Ovary (tissue), 9 donors: ENCODE results near the gene UST. TPM values are rescaled to one million over a fixed set of nuclear protein-coding genes. Genes with fewer than 3 reads are reported as not detected.

Experiments used
- DNase-seq, 5 donors: peaks; one replicate each; pipeline ENCODE4 v3.0.0-alpha.2; 2019 to 2020
- H3K27ac ChIP-seq, 2 donors: fragments of 200-600 bp; one replicate each; pipeline versions ENCODE4 v1.5.1 to v1.8.0; 2019 to 2022
- H3K27me3 ChIP-seq: fragments of 200-600 bp; one replicate; pipeline ENCODE4 v1.8.0; 2022
- H3K36me3 ChIP-seq: fragments of 200-600 bp; sonication (generic); one replicate; pipeline ENCODE4 v1.5.1; 2019
- H3K4me1 ChIP-seq: one replicate; pipeline ENCODE4 v1.8.1; 2013; ENCODE audit warnings: mild to moderate bottlenecking, moderate library complexity; ENCODE audit not compliant: insufficient read depth
- H3K4me3 ChIP-seq: fragments of 200-600 bp; sonication (generic); one replicate; pipeline ENCODE4 v1.5.1; 2017
- H3K9me3 ChIP-seq, 2 donors: fragments of 200-600 bp in 1 of 2; sonication (generic) in 1 of 2; one replicate each; pipeline versions ENCODE4 v1.5.1 to v1.8.1; 2013 to 2019; ENCODE audit warnings: mild to moderate bottlenecking in 1 of 2, moderate library complexity in 1 of 2
- EP300 ChIP-seq: sonication (generic); formaldehyde crosslinking; IDR thresholded peaks from one replicate; pipeline ENCODE4 v1.6.1; 2017; ENCODE audit warnings: antibody characterized with exemption
- POLR2A ChIP-seq: fragments of 450-650 bp; IDR thresholded peaks from one replicate; pipeline ENCODE4 v1.6.1; 2017; ENCODE audit warnings: antibody characterized with exemption, mild to moderate bottlenecking, moderate library complexity
- WGBS, 3 donors: extraction: QIAGEN DNeasy Blood & Tissue Kit in 1 of 3; methylation state at CpG; one replicate each; pipeline versions ENCODE4 v1.1.5 to v1.1.7; 2013 to 2017; 5-methylcytosine and 5-hydroxymethylcytosine counted together
- intact Hi-C, 4 donors: fragments of 100-400 bp; cut with DNase I; formaldehyde crosslinking; loops; one replicate each; pipeline versions ENCODE4 v1.11.0 to v1.15.1; 2022 to 2023
- polyA plus RNA-seq, 2 donors: library from polyadenylated mRNA; stranded (reverse); fragments of 200-250 nt in 1 of 2; fragments of 350-450 nt in 1 of 2; fragmentation: Illumina TruSeq in 1 of 2; extraction: RNeasy Lipid Tissue Mini Kit (QIAGEN cat#74804) in 1 of 2; gene quantifications; one replicate each; pipeline ENCODE4 v1.2.3, GENCODE V29; 2013 to 2014
- total RNA-seq, 7 donors: library from RNA; depleted of rRNA in 2 of 7; stranded (reverse); fragments of >200 nt in 2 of 7; fragmentation: NEBNext Ultra II Directional in 3 of 7; extraction: Animal tissue kit (Norgen Biotek cat#: 25700) in 3 of 7; gene quantifications; one replicate each; pipeline versions ENCODE4 v1.1.0 to v1.2.4, GENCODE V29; 2016 to 2023
- TF ChIP-seq, protein P1 (sequence below), 3 donors: fragments of 450-650 bp in 2 of 3; fragments of 200-600 bp in 1 of 3; IDR thresholded peaks; one replicate each; pipeline versions ENCODE4 v1.5.1 to v1.8.0; 2016 to 2022; ENCODE audit warnings: antibody characterized with exemption in 3 of 3, mild to moderate bottlenecking in 1 of 3
- donor health status: DM: no; HTN: no; CAD: no; lungs with moderate emphysema.
- donor health status: DM: no; HTN: no; CAD: no.
- donor health status: Bipolar disorder and iron deficiency.
- donor health status: DM: yes; HTN: yes; CAD: no.
- donor health status: DM: no; HTN: no; CAD: no.
- donor health status: DM: yes; HTN: yes; CAD: no.

The UST gene
- total and polyA plus RNA-seq, 9 donors, result 11.8 to 20.1 (median 16.5) TPM

DNA sequence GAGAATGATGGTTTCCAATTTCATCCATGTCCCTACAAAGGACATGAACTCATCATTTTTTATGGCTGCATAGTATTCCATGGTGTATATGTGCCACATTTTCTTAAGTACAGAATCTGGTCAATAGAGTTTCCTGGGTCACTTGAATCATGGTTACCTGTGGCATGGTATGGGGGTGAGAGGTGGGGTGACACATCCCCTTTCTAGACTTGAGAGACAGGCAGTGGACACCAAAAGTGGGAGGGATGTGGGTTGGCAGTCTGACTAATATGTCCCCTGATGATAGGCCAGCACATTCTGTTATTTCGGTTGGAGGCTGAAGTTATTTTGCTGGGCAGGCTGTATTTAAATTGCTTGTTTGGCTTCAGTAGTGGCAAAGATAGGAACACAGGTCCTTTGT is 78.1 kb downstream of the UST start:
- no peak overlapping the region for H3K4me3 ChIP-seq
- no peaks in the 10 kb centered on the region for H3K4me1 ChIP-seq
- no peaks in the 10 kb centered on the region for H3K36me3 ChIP-seq
- H3K27ac ChIP-seq, result no peak overlapping the region
- TF ChIP-seq POLR2A (no peak), EP300 (no peak)
- TF ChIP-seq, protein P1, sequence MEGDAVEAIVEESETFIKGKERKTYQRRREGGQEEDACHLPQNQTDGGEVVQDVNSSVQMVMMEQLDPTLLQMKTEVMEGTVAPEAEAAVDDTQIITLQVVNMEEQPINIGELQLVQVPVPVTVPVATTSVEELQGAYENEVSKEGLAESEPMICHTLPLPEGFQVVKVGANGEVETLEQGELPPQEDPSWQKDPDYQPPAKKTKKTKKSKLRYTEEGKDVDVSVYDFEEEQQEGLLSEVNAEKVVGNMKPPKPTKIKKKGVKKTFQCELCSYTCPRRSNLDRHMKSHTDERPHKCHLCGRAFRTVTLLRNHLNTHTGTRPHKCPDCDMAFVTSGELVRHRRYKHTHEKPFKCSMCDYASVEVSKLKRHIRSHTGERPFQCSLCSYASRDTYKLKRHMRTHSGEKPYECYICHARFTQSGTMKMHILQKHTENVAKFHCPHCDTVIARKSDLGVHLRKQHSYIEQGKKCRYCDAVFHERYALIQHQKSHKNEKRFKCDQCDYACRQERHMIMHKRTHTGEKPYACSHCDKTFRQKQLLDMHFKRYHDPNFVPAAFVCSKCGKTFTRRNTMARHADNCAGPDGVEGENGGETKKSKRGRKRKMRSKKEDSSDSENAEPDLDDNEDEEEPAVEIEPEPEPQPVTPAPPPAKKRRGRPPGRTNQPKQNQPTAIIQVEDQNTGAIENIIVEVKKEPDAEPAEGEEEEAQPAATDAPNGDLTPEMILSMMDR (IDR thresholded peaks at IDR 0.05), result no peak
- DNase-seq, result no peak
- 85 to 95% (median 94%) methylated on average over 1 of the region's 1 CpG for WGBS, 3 donors
- intact Hi-C loops, result loop anchor here in 1 of 4 donors (2.0 kb wide), 1 partner anchor 20 kb away; no protein-coding TSS in a partner anchor
- no peaks in the 10 kb centered on the region for H3K27me3 ChIP-seq
- H3K9me3 ChIP-seq, result no peaks in the 10 kb centered on the region

DNA sequence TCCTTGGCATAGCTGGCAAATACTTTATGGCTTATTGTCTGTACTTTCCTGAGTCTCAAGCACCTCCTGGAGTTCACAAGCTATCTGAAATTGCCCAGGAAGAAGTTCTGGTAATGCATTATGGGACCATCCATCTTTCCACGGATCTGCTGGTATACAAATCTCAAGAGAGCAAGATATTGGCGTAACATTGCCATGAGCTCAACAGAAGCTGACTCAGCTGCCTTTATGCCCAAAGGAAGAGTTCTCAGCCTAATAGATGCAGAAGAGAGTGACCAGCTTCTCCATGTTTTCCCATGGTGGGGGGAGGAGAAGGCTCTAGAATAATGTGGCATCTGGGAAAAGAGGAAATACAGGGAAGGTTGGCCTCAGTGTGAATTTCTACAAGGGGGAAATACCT is 78.7 kb downstream of the UST start:
- intact Hi-C loops, result loop anchor here in 1 of 4 donors (2.0 kb wide), 1 partner anchor 19 kb away; no protein-coding TSS in a partner anchor
- H3K4me3 ChIP-seq, result no peak overlapping the region
- no peak for DNase-seq
- WGBS, 3 donors, result 89 to 96% (median 93%) methylated on average over 2 of the region's 2 CpGs
- no peaks in the 10 kb centered on the region for H3K9me3 ChIP-seq
- TF ChIP-seq, protein P1 (IDR thresholded peaks at IDR 0.05), result no peak
- TF ChIP-seq EP300 (no peak), POLR2A (no peak)
- no peaks in the 10 kb centered on the region for H3K27me3 ChIP-seq
- no peaks in the 10 kb centered on the region for H3K36me3 ChIP-seq
- no peak overlapping the region for H3K27ac ChIP-seq
- H3K4me1 ChIP-seq, result no peaks in the 10 kb centered on the region

DNA sequence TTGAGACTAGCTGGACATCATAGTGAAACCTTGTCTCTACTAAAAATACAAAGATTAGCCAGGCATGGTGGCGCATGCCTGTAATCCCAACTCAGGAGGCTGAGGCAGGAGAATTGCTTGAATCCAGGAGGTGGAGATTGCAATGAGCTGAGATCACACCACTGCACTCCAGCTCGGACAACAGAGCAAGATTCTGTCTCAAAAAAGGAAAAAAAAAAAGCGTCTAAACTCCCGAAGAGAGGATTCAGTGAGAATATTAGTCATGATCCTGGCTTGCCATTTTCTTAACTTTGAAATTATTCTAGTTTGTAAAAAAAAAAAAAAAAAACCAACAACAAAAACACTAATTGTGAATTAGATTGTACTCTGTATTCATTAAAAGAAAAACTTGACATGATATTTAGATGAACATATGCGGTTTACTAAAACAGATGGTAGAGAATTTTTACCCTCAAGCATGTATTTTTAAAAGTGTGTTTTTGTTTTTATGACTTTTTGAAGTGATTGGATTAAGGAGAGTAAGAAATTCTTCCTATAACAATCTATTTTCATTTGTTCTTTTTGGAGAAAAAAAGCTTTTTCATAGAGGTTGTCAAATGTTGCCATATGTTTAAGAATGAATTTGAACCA is 80.7 kb downstream of the UST start:
- no peaks in the 10 kb centered on the region for H3K27me3 ChIP-seq
- 70 to 85% (median 77%) methylated on average over 5 of the region's 5 CpGs for WGBS, 3 donors
- H3K4me1 ChIP-seq, result no peaks in the 10 kb centered on the region
- no peak overlapping the region for H3K27ac ChIP-seq
- H3K36me3 ChIP-seq, result no peaks in the 10 kb centered on the region
- no peak for DNase-seq
- intact Hi-C loops, result no loop called here
- H3K9me3 ChIP-seq, result no peaks in the 10 kb centered on the region
- TF ChIP-seq EP300, result no peak
- TF ChIP-seq, protein P1 (IDR thresholded peaks at IDR 0.05), result no peak
- TF ChIP-seq POLR2A, result no peak
- H3K4me3 ChIP-seq, result no peak overlapping the region

DNA sequence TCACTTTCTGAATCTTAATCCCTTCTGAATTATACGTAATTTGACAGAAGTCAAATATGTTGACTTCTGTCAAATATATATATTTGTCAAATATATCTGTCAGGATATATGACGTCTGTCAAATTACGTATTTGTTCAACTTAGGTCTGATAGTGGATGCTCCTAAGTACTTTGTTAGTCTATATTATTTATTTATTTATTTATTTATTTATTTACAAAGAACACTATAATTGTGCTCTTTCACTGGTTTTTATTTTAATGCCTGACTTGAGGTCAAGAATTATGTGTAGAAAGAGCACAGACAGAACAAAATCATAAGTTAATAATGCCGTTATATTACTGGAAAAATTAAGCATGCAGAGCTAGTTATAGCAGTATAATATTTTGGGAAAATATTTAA is 81.2 kb downstream of the UST start:
- no peak for DNase-seq
- H3K9me3 ChIP-seq, result no peaks in the 10 kb centered on the region
- H3K4me1 ChIP-seq, result no peaks in the 10 kb centered on the region
- H3K36me3 ChIP-seq, result no peaks in the 10 kb centered on the region
- intact Hi-C loops, result no loop called here
- no peak for TF ChIP-seq EP300
- no peaks in the 10 kb centered on the region for H3K27me3 ChIP-seq
- no peak overlapping the region for H3K4me3 ChIP-seq
- WGBS, 3 donors, result 97 to 98% (median 97%) methylated on average over 4 of the region's 4 CpGs
- H3K27ac ChIP-seq, result no peak overlapping the region

DNA sequence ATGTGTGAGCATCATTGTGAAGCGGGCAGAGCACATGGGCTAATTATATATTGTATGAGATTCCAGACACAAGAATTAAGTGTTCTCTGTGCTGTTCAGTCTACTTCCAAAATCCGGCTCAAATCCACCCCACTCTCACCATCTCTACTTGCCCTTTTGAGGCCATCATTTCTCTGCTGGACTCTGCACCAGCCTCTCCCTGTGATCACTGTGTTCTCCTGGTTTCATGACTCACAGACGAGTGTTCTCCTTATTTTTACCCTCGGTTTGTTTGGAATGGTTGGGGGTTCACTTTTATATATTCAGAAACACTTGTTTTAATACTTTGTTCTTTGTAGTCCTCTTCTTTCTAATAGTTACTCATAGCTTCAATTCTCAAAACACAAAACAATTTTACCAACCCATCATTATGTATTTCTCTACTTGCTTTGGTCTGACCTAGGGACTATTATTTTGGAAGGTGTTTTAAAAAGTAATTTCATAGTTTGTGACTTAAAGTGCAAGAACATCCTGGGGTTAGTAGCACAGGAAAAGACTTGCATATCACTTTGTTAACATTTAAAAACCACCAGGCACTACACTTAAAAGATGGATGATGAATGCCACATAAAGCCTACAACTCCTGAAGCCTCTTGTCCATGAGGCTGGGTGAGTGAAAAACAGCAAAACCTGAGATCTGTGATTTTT is 82.7 kb downstream of the UST start:
- Histone ChIP-seq H3K27me3 (no peaks in the 10 kb centered on the region), H3K27ac (no peak overlapping the region), H3K4me3 (no peak overlapping the region), H3K4me1 (no peaks in the 10 kb centered on the region), H3K36me3 (no peaks in the 10 kb centered on the region), H3K9me3 (no peaks in the 10 kb centered on the region)
- intact Hi-C loops, result no loop called here
- WGBS, 3 donors, result 76 to 83% (median 79%) methylated on average over 4 of the region's 4 CpGs
- no peak for DNase-seq
- TF ChIP-seq EP300, result no peak
- no peak for TF ChIP-seq POLR2A
